H1 (cell line): ENCODE data around the gene NPSR1.

ENCODE experiments used
- CHD1 ChIP-seq: IDR thresholded peaks from 2 replicates; pipeline ENCODE4 v1.6.1; 2012; ENCODE audit warnings: low read depth, low read length, improper control_type of control experiment
- JUN ChIP-seq: IDR thresholded peaks from 2 replicates; pipeline ENCODE4 v1.6.1; 2011; ENCODE audit warnings: low read depth, mild to moderate bottlenecking, improper control_type of control experiment, low read length
- JUND ChIP-seq: IDR thresholded peaks from 2 replicates; pipeline ENCODE4 v1.6.1; 2011; ENCODE audit warnings: mild to moderate bottlenecking, improper control_type of control experiment, low read length
- POLR2A ChIP-seq, 2 experiments: IDR thresholded peaks; 1 replicate in 1 of 2; 2 replicates in 1 of 2; pipeline ENCODE4 v1.6.1; 2011; ENCODE audit warnings: low read depth in 2 of 2, low read length in 2 of 2, mild to moderate bottlenecking in 2 of 2; ENCODE audit errors: control extremely low read depth in 1 of 2
- RBBP5 ChIP-seq: IDR thresholded peaks from 2 replicates; pipeline ENCODE4 v1.7.1; 2012; ENCODE audit warnings: low read depth, mild to moderate bottlenecking, inconsistent platforms, low read length, moderate library complexity, borderline replicate concordance
- RFX5 ChIP-seq: IDR thresholded peaks from 2 replicates; pipeline ENCODE4 v1.6.1; 2011; ENCODE audit warnings: low read depth, low read length, improper control_type of control experiment, borderline replicate concordance
- SIX5 ChIP-seq: IDR thresholded peaks from 2 replicates; pipeline ENCODE4 v1.6.1; 2011; ENCODE audit warnings: mild to moderate bottlenecking, low read depth, low read length
- TCF12 ChIP-seq: IDR thresholded peaks from 2 replicates; pipeline ENCODE4 v1.6.1; 2011; ENCODE audit warnings: low read depth, mild to moderate bottlenecking, low read length
- TF ChIP-seq, protein P1 (sequence below), 3 experiments: IDR thresholded peaks; 1 replicate in 2 of 3; 2 replicates in 1 of 3; pipeline versions ENCODE4 v1.5.1 to v1.6.1; 2011; ENCODE audit warnings: low read length in 3 of 3, mild to moderate bottlenecking in 3 of 3, inconsistent platforms in 2 of 3, low read depth in 1 of 3, moderate library complexity in 1 of 3; ENCODE audit not compliant: insufficient read depth in 1 of 3; ENCODE audit errors: control extremely low read depth in 1 of 3

- TF ChIP-seq, protein P1, sequence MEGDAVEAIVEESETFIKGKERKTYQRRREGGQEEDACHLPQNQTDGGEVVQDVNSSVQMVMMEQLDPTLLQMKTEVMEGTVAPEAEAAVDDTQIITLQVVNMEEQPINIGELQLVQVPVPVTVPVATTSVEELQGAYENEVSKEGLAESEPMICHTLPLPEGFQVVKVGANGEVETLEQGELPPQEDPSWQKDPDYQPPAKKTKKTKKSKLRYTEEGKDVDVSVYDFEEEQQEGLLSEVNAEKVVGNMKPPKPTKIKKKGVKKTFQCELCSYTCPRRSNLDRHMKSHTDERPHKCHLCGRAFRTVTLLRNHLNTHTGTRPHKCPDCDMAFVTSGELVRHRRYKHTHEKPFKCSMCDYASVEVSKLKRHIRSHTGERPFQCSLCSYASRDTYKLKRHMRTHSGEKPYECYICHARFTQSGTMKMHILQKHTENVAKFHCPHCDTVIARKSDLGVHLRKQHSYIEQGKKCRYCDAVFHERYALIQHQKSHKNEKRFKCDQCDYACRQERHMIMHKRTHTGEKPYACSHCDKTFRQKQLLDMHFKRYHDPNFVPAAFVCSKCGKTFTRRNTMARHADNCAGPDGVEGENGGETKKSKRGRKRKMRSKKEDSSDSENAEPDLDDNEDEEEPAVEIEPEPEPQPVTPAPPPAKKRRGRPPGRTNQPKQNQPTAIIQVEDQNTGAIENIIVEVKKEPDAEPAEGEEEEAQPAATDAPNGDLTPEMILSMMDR (IDR thresholded peaks at IDR 0.05; ENCODE audit: control extremely low read depth in 1 of 3, insufficient read depth in 1 of 3, low read depth in 1 of 3, low read length in 3 of 3): no peak
- no peak for TF ChIP-seq RBBP5
- TF ChIP-seq CHD1: no peak
- no peak for TF ChIP-seq TCF12
- no peak for TF ChIP-seq JUND
- no peak for TF ChIP-seq JUN
- TF ChIP-seq SIX5: no peak
- TF ChIP-seq POLR2A (IDR thresholded peaks at IDR 0.05; ENCODE audit: control extremely low read depth in 1 of 2, low read depth in 2 of 2, low read length in 2 of 2): no peak
- no peak for TF ChIP-seq RFX5
Measured at GRCh38 chr7:34761627-34762026, 103.6 kb downstream of the NPSR1 start.
